ENCODE data around the gene CYBA.

Gene CYBA

GRCh38 chr16:88691129-88691813, 40.4 kb upstream of the CYBA start:
- Mint-ChIP-seq H3K4me1 (ENCODE audit: low read depth) (peaks cover 36% of the 10 kb centered on the region), H3K9me3 (ENCODE audit: low read depth) (no peaks in the 10 kb centered on the region), H3K4me3 (peak overlapping the region; percentile 20), H3K36me3 (no peaks in the 10 kb centered on the region), H3K27ac (no peak overlapping the region), H3K27me3 (no peaks in the 10 kb centered on the region)

- H3K4me1 Mint-ChIP-seq (ENCODE audit: low read depth), result peaks cover 36% of the 10 kb centered on the region
- H3K27ac Mint-ChIP-seq, result no peak overlapping the region
- H3K27me3 Mint-ChIP-seq, result no peaks in the 10 kb centered on the region
- H3K36me3 Mint-ChIP-seq, result no peaks in the 10 kb centered on the region
- H3K9me3 Mint-ChIP-seq (ENCODE audit: low read depth), result no peaks in the 10 kb centered on the region
- peak overlapping the region; percentile 20 for H3K4me3 Mint-ChIP-seq
Observed at GRCh38 chr16:88690341-88691128, 39.7 kb upstream of the CYBA start.

- Mint-ChIP-seq H3K4me3 (no peak overlapping the region), H3K36me3 (no peaks in the 10 kb centered on the region), H3K27me3 (no peaks in the 10 kb centered on the region), H3K9me3 (ENCODE audit: low read depth) (no peaks in the 10 kb centered on the region), H3K4me1 (ENCODE audit: low read depth) (peaks cover 51% of the 10 kb centered on the region), H3K27ac (no peak overlapping the region)
Observed at GRCh38 chr16:88688013-88688778, 37.3 kb upstream of the CYBA start.

GRCh38 chr16:88687676-88688012, 36.8 kb upstream of the CYBA start:
- no peak overlapping the region for H3K27ac Mint-ChIP-seq
- no peaks in the 10 kb centered on the region for H3K27me3 Mint-ChIP-seq
- H3K36me3 Mint-ChIP-seq, result no peaks in the 10 kb centered on the region
- peaks cover 48% of the 10 kb centered on the region for H3K4me1 Mint-ChIP-seq (ENCODE audit: low read depth)
- H3K9me3 Mint-ChIP-seq (ENCODE audit: low read depth), result no peaks in the 10 kb centered on the region
- no peak overlapping the region for H3K4me3 Mint-ChIP-seq

- no peak overlapping the region for H3K27ac Mint-ChIP-seq
- peak overlapping the region; percentile 17 for H3K4me3 Mint-ChIP-seq
- H3K36me3 Mint-ChIP-seq, result no peaks in the 10 kb centered on the region
- H3K4me1 Mint-ChIP-seq (ENCODE audit: low read depth), result peaks cover 48% of the 10 kb centered on the region
- no peaks in the 10 kb centered on the region for H3K27me3 Mint-ChIP-seq
- no peaks in the 10 kb centered on the region for H3K9me3 Mint-ChIP-seq (ENCODE audit: low read depth)
Observed at GRCh38 chr16:88687254-88687576, 36.4 kb upstream of the CYBA start.

GRCh38 chr16:88686439-88687253, 35.8 kb upstream of the CYBA start, which contains the start of gene SNAI3:
Gene SNAI3 (minus strand): TSS chr16:88686507. CDS start chr16:88686406, 101 bp downstream.
- peaks cover 49% of the 10 kb centered on the region for H3K4me1 Mint-ChIP-seq (ENCODE audit: low read depth)
- no peaks in the 10 kb centered on the region for H3K9me3 Mint-ChIP-seq (ENCODE audit: low read depth)
- peak within 1 kb of the TSS; percentile 75 for H3K4me3 Mint-ChIP-seq
- no peaks in the 10 kb centered on the region for H3K27me3 Mint-ChIP-seq
- peak within 1 kb of the TSS; percentile 28 for H3K27ac Mint-ChIP-seq
- no peaks in the 10 kb centered on the region for H3K36me3 Mint-ChIP-seq

GRCh38 chr16:88686062-88686438, 35.2 kb upstream of the CYBA start:
- H3K4me1 Mint-ChIP-seq (ENCODE audit: low read depth), result peaks cover 51% of the 10 kb centered on the region
- no peaks in the 10 kb centered on the region for H3K27me3 Mint-ChIP-seq
- no peak overlapping the region for H3K27ac Mint-ChIP-seq
- H3K9me3 Mint-ChIP-seq (ENCODE audit: low read depth), result no peaks in the 10 kb centered on the region
- H3K36me3 Mint-ChIP-seq, result no peaks in the 10 kb centered on the region
- H3K4me3 Mint-ChIP-seq, result peak overlapping the region; percentile 75

- no peaks in the 10 kb centered on the region for H3K27me3 Mint-ChIP-seq
- no peaks in the 10 kb centered on the region for H3K9me3 Mint-ChIP-seq (ENCODE audit: low read depth)
- H3K27ac Mint-ChIP-seq, result peak overlapping the region; percentile 28
- H3K4me1 Mint-ChIP-seq (ENCODE audit: low read depth), result peaks cover 47% of the 10 kb centered on the region
- H3K4me3 Mint-ChIP-seq, result peak overlapping the region; percentile 75
- H3K36me3 Mint-ChIP-seq, result no peaks in the 10 kb centered on the region
Observed at GRCh38 chr16:88685156-88686061, 34.6 kb upstream of the CYBA start.

GRCh38 chr16:88684569-88685155, 33.8 kb upstream of the CYBA start:
- Mint-ChIP-seq H3K4me3 (peak overlapping the region; percentile 75), H3K4me1 (ENCODE audit: low read depth) (peaks cover 41% of the 10 kb centered on the region), H3K27ac (peak overlapping the region; percentile 10), H3K27me3 (no peaks in the 10 kb centered on the region), H3K9me3 (ENCODE audit: low read depth) (no peaks in the 10 kb centered on the region), H3K36me3 (no peaks in the 10 kb centered on the region)

GRCh38 chr16:88681709-88682451, 31.0 kb upstream of the CYBA start:
- Mint-ChIP-seq H3K27ac (peak overlapping the region; percentile 95), H3K4me1 (ENCODE audit: low read depth) (peaks cover 38% of the 10 kb centered on the region), H3K4me3 (peak overlapping the region; percentile 73), H3K36me3 (no peaks in the 10 kb centered on the region), H3K27me3 (no peaks in the 10 kb centered on the region), H3K9me3 (ENCODE audit: low read depth) (no peaks in the 10 kb centered on the region)

GRCh38 chr16:88681084-88681680, 30.3 kb upstream of the CYBA start:
- no peaks in the 10 kb centered on the region for H3K9me3 Mint-ChIP-seq (ENCODE audit: low read depth)
- peaks cover 38% of the 10 kb centered on the region for H3K4me1 Mint-ChIP-seq (ENCODE audit: low read depth)
- H3K4me3 Mint-ChIP-seq, result peak overlapping the region; percentile 73
- H3K27me3 Mint-ChIP-seq, result no peaks in the 10 kb centered on the region
- no peaks in the 10 kb centered on the region for H3K36me3 Mint-ChIP-seq
- H3K27ac Mint-ChIP-seq, result peak overlapping the region; percentile 95

GRCh38 chr16:88680554-88681083, 29.8 kb upstream of the CYBA start:
- Mint-ChIP-seq H3K4me3 (no peak overlapping the region), H3K9me3 (ENCODE audit: low read depth) (no peaks in the 10 kb centered on the region), H3K36me3 (no peaks in the 10 kb centered on the region), H3K27me3 (no peaks in the 10 kb centered on the region), H3K27ac (peak overlapping the region; percentile 95), H3K4me1 (ENCODE audit: low read depth) (peaks cover 38% of the 10 kb centered on the region)

Data from activated naive CD8-positive, alpha-beta T cell (primary cell).